Hepatocyte (in vitro differentiated cells): ENCODE measurements around the gene SYT7. TPM values are rescaled to one million over a fixed set of nuclear protein-coding genes. Genes with fewer than 3 reads are reported as not detected.

Experiments used
- DNase-seq: peaks from one replicate; pipeline ENCODE4 v3.0.0-alpha.2; 2016; ENCODE audit warnings: low spot score
- H2AFZ ChIP-seq: fragments of 200-600 bp; sonication (generic); 2 replicates; pipeline ENCODE4 v1.6.0; 2016; ENCODE audit warnings: antibody characterized with exemption, mild to moderate bottlenecking
- H3K27ac ChIP-seq: fragments of 200-600 bp; sonication (generic); 2 replicates; pipeline ENCODE4 v1.5.1; 2016; ENCODE audit warnings: mild to moderate bottlenecking
- H3K27me3 ChIP-seq: fragments of 200-600 bp; sonication (generic); 2 replicates; pipeline ENCODE4 v1.6.1; 2016
- H3K36me3 ChIP-seq: fragments of 200-600 bp; sonication (generic); replicated peaks from 2 replicates; pipeline ENCODE4 v1.5.1; 2016; ENCODE audit warnings: low read depth; ENCODE audit not compliant: insufficient read depth
- H3K4me1 ChIP-seq: fragments of 200-600 bp; sonication (generic); 2 replicates; pipeline ENCODE4 v1.5.1; 2016; ENCODE audit warnings: mild to moderate bottlenecking, moderate library complexity; ENCODE audit not compliant: insufficient read depth
- H3K4me2 ChIP-seq: fragments of 200-600 bp; sonication (generic); 2 replicates; pipeline ENCODE4 v1.6.0; 2016
- H3K4me3 ChIP-seq: fragments of 200-600 bp; sonication (generic); 2 replicates; pipeline ENCODE4 v1.5.1; 2016; ENCODE audit warnings: mild to moderate bottlenecking
- H3K79me2 ChIP-seq: fragments of 200-600 bp; sonication (generic); 2 replicates; pipeline ENCODE4 v1.6.0; 2017; ENCODE audit warnings: mild to moderate bottlenecking
- H3K9me2 ChIP-seq: fragments of 200-600 bp; sonication (generic); replicated peaks from 2 replicates; pipeline ENCODE4 v1.6.0; 2017; ENCODE audit warnings: mild to moderate bottlenecking; ENCODE audit not compliant: insufficient read depth
- H3K9me3 ChIP-seq: fragments of 200-600 bp; sonication (generic); 2 replicates; pipeline ENCODE4 v1.5.1; 2016; ENCODE audit warnings: low read depth, mild to moderate bottlenecking
- H4K20me1 ChIP-seq: fragments of 200-600 bp; sonication (generic); 2 replicates; pipeline ENCODE4 v1.6.0; 2016; ENCODE audit warnings: mild to moderate bottlenecking; ENCODE audit not compliant: insufficient read depth, poor library complexity, severe bottlenecking
- EZH2 ChIP-seq: fragments of 200-600 bp; sonication (generic); IDR thresholded peaks from 2 replicates; pipeline ENCODE4 v1.6.1; 2016; ENCODE audit warnings: antibody characterized with exemption, mild to moderate bottlenecking, borderline replicate concordance
- EZH2phosphoT487 ChIP-seq: fragments of 200-600 bp; sonication (generic); IDR thresholded peaks from one replicate; pipeline ENCODE4 v1.6.1; 2018; ENCODE audit warnings: antibody characterized with exemption, mild to moderate bottlenecking, low read depth, moderate library complexity; ENCODE audit not compliant: unreplicated experiment, severe bottlenecking
- WGBS: methylation state at CpG from one replicate; pipeline ENCODE4 v1.1.6; 2016; ENCODE audit warnings: low lambda C conversion rate; ENCODE audit errors: missing lambda C conversion rate; 5-methylcytosine and 5-hydroxymethylcytosine counted together
- polyA plus RNA-seq: library from polyadenylated mRNA; unstranded; fragments of >200 nt; fragmentation: Nextera tagmentation; extraction: Ambion mirVana; gene quantifications from 2 replicates; pipeline ENCODE4 v1.2.1, GENCODE V29; 2016
- total RNA-seq: library from RNA; depleted of rRNA; stranded (reverse); fragments of >200 nt; gene quantifications from 2 replicates; pipeline ENCODE4 v1.2.3, GENCODE V29; 2014
- TF ChIP-seq, protein P1 (sequence below): fragments of 200-600 bp; sonication (generic); IDR thresholded peaks from 2 replicates; pipeline ENCODE4 v1.5.1; 2016; ENCODE audit warnings: antibody characterized with exemption, mild to moderate bottlenecking; ENCODE audit not compliant: poor library complexity

SYT7 gene
- total and polyA plus RNA-seq, 2 experiments from 2014 or later: 11.3 to 15.5 TPM

- no peak overlapping the region for H2AFZ ChIP-seq
- H3K79me2 ChIP-seq: no peaks in the 10 kb centered on the region
- H3K4me1 ChIP-seq: peaks cover 18% of the 10 kb centered on the region
- no peaks in the 10 kb centered on the region for H3K27me3 ChIP-seq
- H3K9me3 ChIP-seq: no peaks in the 10 kb centered on the region
- H3K9me2 ChIP-seq: no peaks in the 10 kb centered on the region
- no peaks in the 10 kb centered on the region for H3K36me3 ChIP-seq
- WGBS: 60% methylated on average over 11 of the region's 11 CpGs
- H3K4me3 ChIP-seq: no peak overlapping the region
- no peak overlapping the region for H3K4me2 ChIP-seq
- no peak for DNase-seq
- H4K20me1 ChIP-seq: no peaks in the 10 kb centered on the region
- TF ChIP-seq EZH2 (no peak), EZH2phosphoT487 (no peak)
- TF ChIP-seq, protein P1, sequence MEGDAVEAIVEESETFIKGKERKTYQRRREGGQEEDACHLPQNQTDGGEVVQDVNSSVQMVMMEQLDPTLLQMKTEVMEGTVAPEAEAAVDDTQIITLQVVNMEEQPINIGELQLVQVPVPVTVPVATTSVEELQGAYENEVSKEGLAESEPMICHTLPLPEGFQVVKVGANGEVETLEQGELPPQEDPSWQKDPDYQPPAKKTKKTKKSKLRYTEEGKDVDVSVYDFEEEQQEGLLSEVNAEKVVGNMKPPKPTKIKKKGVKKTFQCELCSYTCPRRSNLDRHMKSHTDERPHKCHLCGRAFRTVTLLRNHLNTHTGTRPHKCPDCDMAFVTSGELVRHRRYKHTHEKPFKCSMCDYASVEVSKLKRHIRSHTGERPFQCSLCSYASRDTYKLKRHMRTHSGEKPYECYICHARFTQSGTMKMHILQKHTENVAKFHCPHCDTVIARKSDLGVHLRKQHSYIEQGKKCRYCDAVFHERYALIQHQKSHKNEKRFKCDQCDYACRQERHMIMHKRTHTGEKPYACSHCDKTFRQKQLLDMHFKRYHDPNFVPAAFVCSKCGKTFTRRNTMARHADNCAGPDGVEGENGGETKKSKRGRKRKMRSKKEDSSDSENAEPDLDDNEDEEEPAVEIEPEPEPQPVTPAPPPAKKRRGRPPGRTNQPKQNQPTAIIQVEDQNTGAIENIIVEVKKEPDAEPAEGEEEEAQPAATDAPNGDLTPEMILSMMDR: no peak
- no peak overlapping the region for H3K27ac ChIP-seq
Observed at GRCh38 chr11:61514050-61514917, 66.6 kb downstream of the SYT7 start.

GRCh38 chr11:61513143-61513765 lies 67.6 kb downstream of the SYT7 start:
- 71% methylated on average over 11 of the region's 11 CpGs for WGBS
- Histone ChIP-seq H3K4me2 (no peak overlapping the region), H2AFZ (no peak overlapping the region), H3K9me2 (no peaks in the 10 kb centered on the region), H3K4me3 (no peak overlapping the region), H3K4me1 (peaks cover 22% of the 10 kb centered on the region), H3K79me2 (no peaks in the 10 kb centered on the region), H3K9me3 (no peaks in the 10 kb centered on the region), H3K27ac (no peak overlapping the region), H4K20me1 (no peaks in the 10 kb centered on the region), H3K36me3 (no peaks in the 10 kb centered on the region), H3K27me3 (peaks cover 2% of the 10 kb centered on the region)
- peak; percentile 54 for DNase-seq
- TF ChIP-seq, protein P1: no peak
- no peak for TF ChIP-seq EZH2phosphoT487
- no peak for TF ChIP-seq EZH2

DNA sequence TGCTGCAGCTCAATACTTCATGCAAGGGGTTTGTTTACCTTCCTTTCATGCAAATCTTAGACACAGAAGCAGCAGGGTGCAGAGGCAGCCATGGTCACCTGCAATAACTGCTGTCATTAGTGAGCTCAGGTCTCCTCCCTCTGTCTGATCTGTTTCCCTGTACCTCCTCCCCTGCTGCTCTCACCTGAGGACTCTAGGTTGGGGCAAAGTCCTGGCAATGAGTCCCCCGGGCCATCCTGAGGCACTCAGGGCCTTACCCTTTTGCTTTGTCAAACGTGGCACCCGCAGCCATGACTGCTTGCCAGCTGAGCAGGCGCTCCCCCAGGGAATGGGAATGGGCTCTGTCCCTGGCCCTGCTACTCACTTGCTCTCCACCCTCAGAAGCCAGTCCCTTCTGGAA lies 68.4 kb downstream of the SYT7 start:
- Histone ChIP-seq H3K4me2 (no peak overlapping the region), H3K9me3 (no peaks in the 10 kb centered on the region), H3K27ac (no peak overlapping the region), H3K4me1 (peaks cover 28% of the 10 kb centered on the region), H3K79me2 (no peaks in the 10 kb centered on the region), H3K27me3 (peaks cover 9% of the 10 kb centered on the region), H2AFZ (no peak overlapping the region), H3K4me3 (no peak overlapping the region), H3K9me2 (no peaks in the 10 kb centered on the region), H4K20me1 (no peaks in the 10 kb centered on the region), H3K36me3 (no peaks in the 10 kb centered on the region)
- 62% methylated on average over 4 of the region's 4 CpGs for WGBS
- TF ChIP-seq EZH2: no peak
- TF ChIP-seq, protein P1: no peak
- TF ChIP-seq EZH2phosphoT487: no peak
- DNase-seq: peak; percentile 64
